Endothelial cell of umbilical vein (primary cell): ENCODE measurements around the gene TMEM178A. TPM values are rescaled to one million over a fixed set of nuclear protein-coding genes. Genes with fewer than 3 reads are reported as not detected.

Experiments
- BruUV-seq: library from RNA; stranded (reverse); fragments of 400-500 nt; replicated peaks from 2 replicates; lab custom pipeline; 2021; lab: Mats Ljungman, UMichigan
- CTCF ChIA-PET: fragments of 300-600, 350-600 bp; sonication (Branson Sonifier 250); formaldehyde crosslinking; loops from one replicate; lab custom pipeline; 2021; ENCODE audit warnings: antibody characterized with exemption, inconsistent platforms; lab: Charles Lee
- POLR2A ChIA-PET: fragments of 300-600, 350-600 bp; sonication (Branson Sonifier 250); formaldehyde crosslinking; loops from one replicate; lab custom pipeline; 2021; ENCODE audit warnings: antibody characterized with exemption, inconsistent platforms; lab: Charles Lee
- DNase-seq: peaks from one replicate; pipeline ENCODE4 v3.0.0-alpha.2; 2011; ENCODE audit warnings: low read depth, low spot score
- FAIRE-seq: peaks from 2 replicates; lab custom pipeline; 2011; peaks lifted over from hg19 to GRCh38; lab: Jason Lieb, UNC
- H2AFZ ChIP-seq: 2 replicates; pipeline ENCODE4 v1.6.0; 2012; ENCODE audit warnings: low read depth, low read length, control low read depth, inconsistent platforms
- H3K27ac ChIP-seq: 2 replicates; pipeline ENCODE4 v1.5.1; 2011; ENCODE audit warnings: low read depth, mild to moderate bottlenecking, control low read depth, low read length, moderate library complexity; ENCODE audit not compliant: insufficient read depth
- H3K27me3 ChIP-seq, 2 experiments: 2 replicates each; pipeline versions ENCODE4 v1.6.0 to v1.6.1; 2011; ENCODE audit warnings: low read length in 2 of 2, mixed read lengths in 1 of 2; ENCODE audit not compliant: control insufficient read depth in 2 of 2, insufficient read depth in 2 of 2
- H3K36me3 ChIP-seq, 2 experiments: 2 replicates in 1 of 2; 3 replicates in 1 of 2; pipeline ENCODE4 v1.5.1; 2011; ENCODE audit warnings: low read length in 2 of 2, mild to moderate bottlenecking in 1 of 2, moderate library complexity in 1 of 2; ENCODE audit not compliant: control insufficient read depth in 2 of 2, insufficient read depth in 2 of 2; ENCODE audit errors: extremely low read depth in 1 of 2
- H3K4me1 ChIP-seq: 3 replicates; pipeline ENCODE4 v1.5.1; 2011; ENCODE audit warnings: mild to moderate bottlenecking, low read length; ENCODE audit not compliant: control insufficient read depth, insufficient read depth; ENCODE audit errors: extremely low read depth
- H3K4me2 ChIP-seq: 2 replicates; pipeline ENCODE4 v1.6.1; 2011; ENCODE audit warnings: low read length, control low read depth, mixed read lengths; ENCODE audit not compliant: insufficient read depth
- H3K4me3 ChIP-seq, 3 experiments: fragments of 200-600 bp in 1 of 3; sonication (generic), shearing (Covaris generic) in 1 of 3; replicated peaks in 1 of 3; 2 replicates each; pipeline ENCODE4 v1.5.1; 2011 to 2016; ENCODE audit warnings: control low read depth in 3 of 3, low read length in 3 of 3, mild to moderate bottlenecking in 2 of 3, inconsistent platforms in 1 of 3, low read depth in 1 of 3, moderate library complexity in 1 of 3; ENCODE audit not compliant: insufficient read depth in 1 of 3
- H3K79me2 ChIP-seq: 2 replicates; pipeline ENCODE4 v1.6.0; 2012; ENCODE audit warnings: low read length, inconsistent platforms; ENCODE audit not compliant: control insufficient read depth, insufficient read depth
- H3K9ac ChIP-seq: replicated peaks from 2 replicates; pipeline ENCODE3; 2011; ENCODE audit warnings: low read length, control low read depth; ENCODE audit not compliant: insufficient read depth; ENCODE audit errors: extremely low read depth
- H3K9me1 ChIP-seq: replicated peaks from 3 replicates; pipeline ENCODE4 v1.6.0; 2011; ENCODE audit warnings: mild to moderate bottlenecking, low read length; ENCODE audit not compliant: control insufficient read depth, insufficient read depth; ENCODE audit errors: extremely low read depth
- H3K9me3 ChIP-seq: replicated peaks from 2 replicates; pipeline ENCODE4 v1.5.1; 2012; ENCODE audit warnings: low read length, inconsistent platforms; ENCODE audit not compliant: control insufficient read depth, insufficient read depth
- H4K20me1 ChIP-seq: replicated peaks from 2 replicates; pipeline ENCODE3; 2011; ENCODE audit warnings: mild to moderate bottlenecking, low read length; ENCODE audit not compliant: control insufficient read depth, insufficient read depth; ENCODE audit errors: extremely low read depth
- EZH2 ChIP-seq: IDR thresholded peaks from 2 replicates; pipeline ENCODE4 v1.6.1; 2012; ENCODE audit warnings: borderline replicate concordance, low read depth, mild to moderate bottlenecking, moderate library complexity, low read length, inconsistent platforms; ENCODE audit not compliant: severe bottlenecking
- FOS ChIP-seq: IDR thresholded peaks from 2 replicates; pipeline ENCODE4 v1.6.1; 2011; ENCODE audit warnings: mild to moderate bottlenecking, low read length, moderate library complexity, borderline replicate concordance; ENCODE audit not compliant: insufficient read depth
- JUN ChIP-seq: IDR thresholded peaks from 2 replicates; pipeline ENCODE4 v1.6.1; 2011; ENCODE audit warnings: borderline replicate concordance, low read depth; ENCODE audit not compliant: insufficient read length, insufficient read depth
- POLR2A ChIP-seq: IDR thresholded peaks from 2 replicates; pipeline ENCODE4 v1.6.1; 2012; ENCODE audit warnings: low read depth, mild to moderate bottlenecking, control low read depth, low read length
- dilution Hi-C: fragments of 300-500 bp; cut with MboI; formaldehyde crosslinking; loops from one replicate; pipeline ENCODE4 v1.15.0; 2019; ENCODE audit warnings: low sequenced_read_pairs; ENCODE audit not compliant: extremely low pct_ligation_motif_present
- intact Hi-C: fragments of 100-400 bp; cut with micrococcal nuclease; formaldehyde crosslinking; loops from one replicate; pipeline ENCODE4 v1.10.0; 2022
- polyA plus RNA-seq, 4 experiments: library from polyadenylated mRNA; depleted of rRNA in 3 of 4; stranded (reverse) in 3 of 4; unstranded in 1 of 4; fragments of >200 nt; gene quantifications; 2 replicates each; pipeline versions ENCODE4 v1.2.1 to v1.2.3, GENCODE V29; 2011 to 2012; ENCODE audit warnings: missing spikeins in 1 of 4
- total RNA-seq: library from RNA; stranded (reverse); gene quantifications from 2 replicates; pipeline ENCODE4 v1.2.3, GENCODE V29; 2021
- TF ChIP-seq, protein P1 (sequence below): IDR thresholded peaks from 2 replicates; pipeline ENCODE4 v1.6.1; 2011; ENCODE audit not compliant: insufficient read depth, insufficient read length
- TF ChIP-seq, protein P2 (sequence below), 2 donors: IDR thresholded peaks; 1 replicate in 1 of 2; 2 replicates in 1 of 2; pipeline ENCODE4 v1.5.1; 2011; ENCODE audit warnings: low read length in 2 of 2, mild to moderate bottlenecking in 2 of 2, moderate library complexity in 2 of 2, control low read depth in 1 of 2, inconsistent platforms in 1 of 2, low read depth in 1 of 2; ENCODE audit not compliant: insufficient read depth in 1 of 2; ENCODE audit errors: extremely low read depth in 1 of 2

TMEM178A gene
- total and polyA plus RNA-seq, 2 donors (not counting 3 experiments of a cell fraction or from before 2014, with no cell fraction given), result 1.5 to 2.8 TPM

DNA sequence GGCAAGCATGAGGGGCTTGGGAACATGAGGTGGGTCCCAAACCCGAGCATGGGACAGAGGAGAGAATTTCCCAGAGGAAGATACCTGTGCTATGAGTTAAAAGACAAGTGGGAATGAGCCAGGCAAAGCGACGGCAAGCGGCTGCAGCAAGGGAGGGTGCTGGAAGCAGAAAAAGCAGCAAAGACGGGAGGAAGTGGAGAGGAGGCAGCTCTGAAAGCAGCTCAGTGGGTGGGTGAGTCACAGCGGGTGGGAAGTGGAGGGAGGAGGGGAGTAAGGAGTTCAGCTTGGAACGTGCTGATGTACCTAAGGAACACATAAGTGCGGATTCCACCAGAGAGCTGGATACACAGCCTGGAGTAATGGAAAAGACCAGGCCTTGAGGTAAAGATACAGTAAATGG, 71.9 kb downstream of the TMEM178A start:
- ChIA-PET POLR2A (no interaction called here), CTCF (interaction anchor here (2.1 kb wide), 1 partner anchor 8 kb away, joined by 11 read pairs; no protein-coding TSS in a partner anchor)
- H3K36me3 ChIP-seq, result peaks cover 8 to 14% of the 10 kb centered on the region in 2 experiments
- no peaks in the 10 kb centered on the region for H3K79me2 ChIP-seq
- no peaks in the 10 kb centered on the region for H3K27me3 ChIP-seq
- intact Hi-C loops (loop anchor here (10.0 kb wide), 1 partner anchor 673 kb away; no protein-coding TSS in a partner anchor), dilution Hi-C loops (no loop called here)
- no peak overlapping the region for H3K9ac ChIP-seq
- no peaks in the 10 kb centered on the region for H4K20me1 ChIP-seq
- H3K9me1 ChIP-seq, result no peaks in the 10 kb centered on the region
- FAIRE-seq (no peak), DNase-seq (no peak)
- no peaks in the 10 kb centered on the region for H3K4me1 ChIP-seq
- no peak overlapping the region for H2AFZ ChIP-seq
- no peaks in the 10 kb centered on the region for H3K9me3 ChIP-seq
- no peak overlapping the region for H3K27ac ChIP-seq
- TF ChIP-seq EZH2, result no peak
- TF ChIP-seq, protein P1, sequence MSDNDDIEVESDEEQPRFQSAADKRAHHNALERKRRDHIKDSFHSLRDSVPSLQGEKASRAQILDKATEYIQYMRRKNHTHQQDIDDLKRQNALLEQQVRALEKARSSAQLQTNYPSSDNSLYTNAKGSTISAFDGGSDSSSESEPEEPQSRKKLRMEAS, result no peak
- TF ChIP-seq POLR2A, result no peak
- no peak for TF ChIP-seq JUN
- TF ChIP-seq, protein P2, sequence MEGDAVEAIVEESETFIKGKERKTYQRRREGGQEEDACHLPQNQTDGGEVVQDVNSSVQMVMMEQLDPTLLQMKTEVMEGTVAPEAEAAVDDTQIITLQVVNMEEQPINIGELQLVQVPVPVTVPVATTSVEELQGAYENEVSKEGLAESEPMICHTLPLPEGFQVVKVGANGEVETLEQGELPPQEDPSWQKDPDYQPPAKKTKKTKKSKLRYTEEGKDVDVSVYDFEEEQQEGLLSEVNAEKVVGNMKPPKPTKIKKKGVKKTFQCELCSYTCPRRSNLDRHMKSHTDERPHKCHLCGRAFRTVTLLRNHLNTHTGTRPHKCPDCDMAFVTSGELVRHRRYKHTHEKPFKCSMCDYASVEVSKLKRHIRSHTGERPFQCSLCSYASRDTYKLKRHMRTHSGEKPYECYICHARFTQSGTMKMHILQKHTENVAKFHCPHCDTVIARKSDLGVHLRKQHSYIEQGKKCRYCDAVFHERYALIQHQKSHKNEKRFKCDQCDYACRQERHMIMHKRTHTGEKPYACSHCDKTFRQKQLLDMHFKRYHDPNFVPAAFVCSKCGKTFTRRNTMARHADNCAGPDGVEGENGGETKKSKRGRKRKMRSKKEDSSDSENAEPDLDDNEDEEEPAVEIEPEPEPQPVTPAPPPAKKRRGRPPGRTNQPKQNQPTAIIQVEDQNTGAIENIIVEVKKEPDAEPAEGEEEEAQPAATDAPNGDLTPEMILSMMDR (IDR thresholded peaks at IDR 0.05; ENCODE audit: extremely low read depth in 1 of 2, insufficient read depth in 1 of 2, low read depth in 1 of 2, low read length in 2 of 2), result no peak
- TF ChIP-seq FOS, result no peak
- BruUV-seq, result no TSS peak
- no peak overlapping the region for H3K4me3 ChIP-seq
- no peak overlapping the region for H3K4me2 ChIP-seq
